ENCODE data around the gene NDUFV1. TPM values are rescaled to one million over a fixed set of nuclear protein-coding genes. Genes with fewer than 3 reads are reported as not detected.

The NDUFV1 gene
- total and polyA plus RNA-seq, 2 of the 4 experiments (the other 2 are of a cell fraction): 120 to 133 TPM

- H2BK20ac ChIP-seq (ENCODE audit: low read depth, low read length): no peak overlapping the region
- H3K9me1 ChIP-seq (ENCODE audit: insufficient read depth, low read length): peaks cover 4% of the 10 kb centered on the region; the same call in 1 of the 2 replicates
- no peak overlapping the region for H3K4me3 ChIP-seq (ENCODE audit: insufficient read depth, low read depth, low read length)
- no TSS peak for BruUV-seq (replicated peaks)
- H4K20me1 ChIP-seq (ENCODE audit: insufficient read depth, low read length): no peaks in the 10 kb centered on the region
- no peak overlapping the region for H3K9ac ChIP-seq (ENCODE audit: low read depth, low read length)
- no peak overlapping the region for H3K14ac ChIP-seq (replicated peaks; ENCODE audit: low read depth, low read length)
- dilution Hi-C loops (cut with HindIII; ENCODE audit: low sequenced_read_pairs, unreplicated experiment): no loop called here
- H4K5ac ChIP-seq (ENCODE audit: low read depth, low read length): no peak overlapping the region
- H2AK5ac ChIP-seq (ENCODE audit: low read depth, low read length): no peak overlapping the region
- H2AFZ ChIP-seq (replicated peaks; ENCODE audit: low read length, poor library complexity): no peak overlapping the region
- H3K4ac ChIP-seq (ENCODE audit: low read depth, low read length): no peak overlapping the region
- no peaks in the 10 kb centered on the region for H3K36me3 ChIP-seq (ENCODE audit: control insufficient read depth, insufficient read depth, low read length)
- TF ChIP-seq SMC3 (IDR thresholded peaks at IDR 0.05; ENCODE audit: low read depth, low read length) (no peak), MAFK (IDR thresholded peaks at IDR 0.05; ENCODE audit: low read depth, low read length) (no peak), CTCF (conservative IDR thresholded peaks at IDR 0.05; ENCODE audit: low read depth, low read length) (no peak), MAZ (IDR thresholded peaks at IDR 0.05; ENCODE audit: borderline replicate concordance, low read depth, low read length) (no peak), RAD21 (IDR thresholded peaks at IDR 0.05; ENCODE audit: low read length) (no peak), NFE2L2 (IDR thresholded peaks at IDR 0.05; ENCODE audit: low read depth, low read length) (no peak), MXI1 (IDR thresholded peaks at IDR 0.05; ENCODE audit: borderline replicate concordance, low read depth, low read length) (no peak), CHD1 (IDR thresholded peaks at IDR 0.05; ENCODE audit: low read depth, low read length) (no peak), FOS (IDR thresholded peaks at IDR 0.05; ENCODE audit: low read depth, low read length) (no peak), USF2 (IDR thresholded peaks at IDR 0.05; ENCODE audit: low read depth, low read length) (no peak), RFX5 (IDR thresholded peaks at IDR 0.05; ENCODE audit: low read depth, low read length) (no peak)
- intact Hi-C loops (cut with micrococcal nuclease): no loop called here
- no peak overlapping the region for H3K4me2 ChIP-seq (ENCODE audit: low read depth, low read length)
- CTCF ChIA-PET: interaction anchor here (1.6 kb wide), 1 partner anchor 13 kb away, joined by 5 read pairs; no protein-coding TSS in a partner anchor
- no peak for ATAC-seq (ENCODE audit: low read depth)
- no peak overlapping the region for H3K27ac ChIP-seq (ENCODE audit: insufficient read depth, low read length)
- H3K79me1 ChIP-seq (ENCODE audit: low read depth in 1 of 2, low read length in 2 of 2): no peaks in the 10 kb centered on the region
- H3K4me1 ChIP-seq (ENCODE audit: control insufficient read depth, insufficient read depth, low read length): 0 out of 2 replicates have a peak, but pooled peaks cover 3% of the 10 kb centered on the region
- WGBS, 2 experiments (ENCODE audit: extremely low coverage in 2 of 2, insufficient read length in 1 of 2): 87% methylated on average over 5 of the region's 10 CpGs; no CpG with 5 or more reads in 1 of the 2 experiments
- H3K18ac ChIP-seq (ENCODE audit: low read depth, low read length): no peak overlapping the region
- H3K56ac ChIP-seq (ENCODE audit: extremely low read depth, insufficient read depth, low read length): no peak overlapping the region
- no peak overlapping the region for H4K8ac ChIP-seq (ENCODE audit: low read depth in 2 of 2, low read length in 2 of 2)
- no peaks in the 10 kb centered on the region for H3K27me3 ChIP-seq (ENCODE audit: control insufficient read depth, insufficient read depth, low read length)
- no peak for DNase-seq
- no peak overlapping the region for H2AK9ac ChIP-seq (replicated peaks; ENCODE audit: low read depth, low read length, poor library complexity)
- no peak overlapping the region for H2BK5ac ChIP-seq (ENCODE audit: low read depth, low read length, poor library complexity, severe bottlenecking)
- H2BK15ac ChIP-seq (ENCODE audit: low read depth, low read length): no peak overlapping the region
- POLR2A ChIA-PET (ENCODE audit: unreplicated experiment): no interaction called here
- H3K23ac ChIP-seq (ENCODE audit: low read depth, low read length): no peak overlapping the region
- in situ Hi-C loops (cut with MboI; ENCODE audit: low sequenced_read_pairs): no loop called here
- H2BK120ac ChIP-seq (ENCODE audit: low read depth, low read length): no peak overlapping the region
- H4K91ac ChIP-seq (ENCODE audit: insufficient read depth, low read depth, low read length): no peak overlapping the region
- H3K9me3 ChIP-seq (ENCODE audit: control insufficient read depth, insufficient read depth, low read length): no peaks in the 10 kb centered on the region
Observed at GRCh38 chr11:67626970-67627369, 20.2 kb downstream of the NDUFV1 start.
